ENCODE data around the gene PI4KA. TPM values are rescaled to one million over a fixed set of nuclear protein-coding genes. Genes with fewer than 3 reads are reported as not detected.

Gene PI4KA
- total and polyA plus RNA-seq, 2 experiments from 2014 or later = 17.1 to 38.1 TPM

DNA sequence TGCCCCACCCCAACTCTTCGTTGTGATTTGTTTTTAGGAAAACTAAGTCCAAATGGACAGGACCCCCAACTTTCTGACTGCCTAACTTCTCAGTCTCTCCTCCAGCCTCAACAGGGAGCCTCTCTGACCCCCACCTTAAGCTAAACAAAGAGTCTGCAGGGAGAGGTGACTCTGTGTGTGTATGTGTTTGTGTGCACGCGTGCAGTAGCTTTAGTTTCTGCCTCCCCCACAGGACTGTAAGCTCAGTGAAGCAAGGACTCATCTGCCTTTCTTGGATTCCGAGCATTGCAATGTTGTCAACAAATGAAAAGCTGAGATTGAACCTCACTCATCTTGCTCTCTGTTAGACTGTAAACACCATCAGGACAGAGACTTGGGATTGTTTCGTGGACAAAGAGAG lies 8.1 kb upstream of the PI4KA start:
- Histone ChIP-seq H3K36me3 (ENCODE audit: insufficient read depth) (no peaks in the 10 kb centered on the region), H3K9me2 (ENCODE audit: insufficient read depth) (no peaks in the 10 kb centered on the region), H3K4me1 (ENCODE audit: insufficient read depth) (no peaks in the 10 kb centered on the region), H3K4me3 (no peak overlapping the region), H3K4me2 (no peak overlapping the region), H3K79me2 (replicated peaks; ENCODE audit: insufficient read depth) (no peaks in the 10 kb centered on the region), H3K27me3 (ENCODE audit: insufficient read depth) (no peaks in the 10 kb centered on the region), H4K20me1 (replicated peaks; ENCODE audit: insufficient read depth) (no peaks in the 10 kb centered on the region), H3K27ac (ENCODE audit: low read depth) (no peak overlapping the region), H3F3A (replicated peaks; ENCODE audit: low read depth) (no peaks in the 10 kb centered on the region), H2AFZ (no peak overlapping the region)
- peaks cover 4% of the 10 kb centered on the region for H3K27me3 Mint-ChIP-seq (ENCODE audit: insufficient read depth, low read depth, poor library complexity)
- TF ChIP-seq STAT1 (IDR thresholded peaks at IDR 0.05; ENCODE audit: unreplicated experiment) (no peak), ZNF331 (CRISPR knock-in tag; IDR thresholded peaks at IDR 0.05; ENCODE audit: low read depth) (no peak)
- H3K4me3 Mint-ChIP-seq = no peak overlapping the region
- 0 out of 2 replicates have a peak overlapping the region, but pooled peaks have one; percentile 20 for H3K27ac Mint-ChIP-seq
- H3K9me3 Mint-ChIP-seq = no peaks in the 10 kb centered on the region
- peaks cover 4% of the 10 kb centered on the region; the same call in 1 of the 3 replicates for H3K4me1 Mint-ChIP-seq
- no peak for DNase-seq (ENCODE audit: low spot score)
- H3K36me3 Mint-ChIP-seq (ENCODE audit: low read depth) = no peaks in the 10 kb centered on the region
- no peak for ATAC-seq

DNA sequence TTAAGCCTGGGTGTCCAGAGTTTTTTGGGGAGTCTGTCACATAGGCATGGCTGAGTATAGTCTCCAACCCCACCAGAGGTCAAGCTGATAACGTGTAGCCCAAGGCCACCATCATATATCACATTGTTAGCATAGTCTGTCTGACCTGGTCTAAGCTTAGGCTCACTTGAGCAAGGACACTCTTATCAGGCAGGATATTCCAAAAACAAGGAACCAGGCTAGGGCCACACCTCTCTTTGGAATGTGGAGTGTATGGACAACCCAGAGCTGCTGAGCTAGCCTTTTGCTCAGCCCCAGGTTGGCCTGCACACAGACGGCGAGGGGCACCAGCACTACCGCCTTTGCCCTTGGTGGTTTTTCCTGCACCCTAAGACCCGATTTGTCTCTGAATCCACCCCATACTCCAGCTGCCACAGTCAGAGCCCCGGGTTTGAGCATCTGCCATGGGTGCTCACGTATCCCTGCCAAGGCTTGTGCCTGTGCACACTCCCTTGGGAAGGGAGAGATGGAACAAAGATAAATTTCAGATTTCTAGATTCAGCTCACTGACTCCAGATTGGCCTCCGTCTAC lies 7.3 kb upstream of the PI4KA start:
- no peak overlapping the region for H3K27ac Mint-ChIP-seq
- ATAC-seq = no peak
- H3K27ac ChIP-seq (ENCODE audit: low read depth) = no peak overlapping the region
- TF ChIP-seq POLR2AphosphoS5 (IDR thresholded peaks at IDR 0.05; ENCODE audit: low read depth) (no peak), EZH2phosphoT487 (IDR thresholded peaks at IDR 0.05; ENCODE audit: unreplicated experiment) (no peak), CREB1 (CRISPR knock-in tag; IDR thresholded peaks at IDR 0.05; ENCODE audit: low read depth) (no peak), STAT1 (IDR thresholded peaks at IDR 0.05; ENCODE audit: unreplicated experiment) (no peak), ZNF114 (CRISPR knock-in tag; IDR thresholded peaks at IDR 0.05) (no peak), EZH2 (IDR thresholded peaks at IDR 0.05; ENCODE audit: low read depth, unreplicated experiment) (no peak), ZNF331 (CRISPR knock-in tag; IDR thresholded peaks at IDR 0.05; ENCODE audit: low read depth) (no peak), NANOG (IDR thresholded peaks at IDR 0.05; ENCODE audit: borderline replicate concordance) (no peak)
- TF ChIP-seq, protein P1, sequence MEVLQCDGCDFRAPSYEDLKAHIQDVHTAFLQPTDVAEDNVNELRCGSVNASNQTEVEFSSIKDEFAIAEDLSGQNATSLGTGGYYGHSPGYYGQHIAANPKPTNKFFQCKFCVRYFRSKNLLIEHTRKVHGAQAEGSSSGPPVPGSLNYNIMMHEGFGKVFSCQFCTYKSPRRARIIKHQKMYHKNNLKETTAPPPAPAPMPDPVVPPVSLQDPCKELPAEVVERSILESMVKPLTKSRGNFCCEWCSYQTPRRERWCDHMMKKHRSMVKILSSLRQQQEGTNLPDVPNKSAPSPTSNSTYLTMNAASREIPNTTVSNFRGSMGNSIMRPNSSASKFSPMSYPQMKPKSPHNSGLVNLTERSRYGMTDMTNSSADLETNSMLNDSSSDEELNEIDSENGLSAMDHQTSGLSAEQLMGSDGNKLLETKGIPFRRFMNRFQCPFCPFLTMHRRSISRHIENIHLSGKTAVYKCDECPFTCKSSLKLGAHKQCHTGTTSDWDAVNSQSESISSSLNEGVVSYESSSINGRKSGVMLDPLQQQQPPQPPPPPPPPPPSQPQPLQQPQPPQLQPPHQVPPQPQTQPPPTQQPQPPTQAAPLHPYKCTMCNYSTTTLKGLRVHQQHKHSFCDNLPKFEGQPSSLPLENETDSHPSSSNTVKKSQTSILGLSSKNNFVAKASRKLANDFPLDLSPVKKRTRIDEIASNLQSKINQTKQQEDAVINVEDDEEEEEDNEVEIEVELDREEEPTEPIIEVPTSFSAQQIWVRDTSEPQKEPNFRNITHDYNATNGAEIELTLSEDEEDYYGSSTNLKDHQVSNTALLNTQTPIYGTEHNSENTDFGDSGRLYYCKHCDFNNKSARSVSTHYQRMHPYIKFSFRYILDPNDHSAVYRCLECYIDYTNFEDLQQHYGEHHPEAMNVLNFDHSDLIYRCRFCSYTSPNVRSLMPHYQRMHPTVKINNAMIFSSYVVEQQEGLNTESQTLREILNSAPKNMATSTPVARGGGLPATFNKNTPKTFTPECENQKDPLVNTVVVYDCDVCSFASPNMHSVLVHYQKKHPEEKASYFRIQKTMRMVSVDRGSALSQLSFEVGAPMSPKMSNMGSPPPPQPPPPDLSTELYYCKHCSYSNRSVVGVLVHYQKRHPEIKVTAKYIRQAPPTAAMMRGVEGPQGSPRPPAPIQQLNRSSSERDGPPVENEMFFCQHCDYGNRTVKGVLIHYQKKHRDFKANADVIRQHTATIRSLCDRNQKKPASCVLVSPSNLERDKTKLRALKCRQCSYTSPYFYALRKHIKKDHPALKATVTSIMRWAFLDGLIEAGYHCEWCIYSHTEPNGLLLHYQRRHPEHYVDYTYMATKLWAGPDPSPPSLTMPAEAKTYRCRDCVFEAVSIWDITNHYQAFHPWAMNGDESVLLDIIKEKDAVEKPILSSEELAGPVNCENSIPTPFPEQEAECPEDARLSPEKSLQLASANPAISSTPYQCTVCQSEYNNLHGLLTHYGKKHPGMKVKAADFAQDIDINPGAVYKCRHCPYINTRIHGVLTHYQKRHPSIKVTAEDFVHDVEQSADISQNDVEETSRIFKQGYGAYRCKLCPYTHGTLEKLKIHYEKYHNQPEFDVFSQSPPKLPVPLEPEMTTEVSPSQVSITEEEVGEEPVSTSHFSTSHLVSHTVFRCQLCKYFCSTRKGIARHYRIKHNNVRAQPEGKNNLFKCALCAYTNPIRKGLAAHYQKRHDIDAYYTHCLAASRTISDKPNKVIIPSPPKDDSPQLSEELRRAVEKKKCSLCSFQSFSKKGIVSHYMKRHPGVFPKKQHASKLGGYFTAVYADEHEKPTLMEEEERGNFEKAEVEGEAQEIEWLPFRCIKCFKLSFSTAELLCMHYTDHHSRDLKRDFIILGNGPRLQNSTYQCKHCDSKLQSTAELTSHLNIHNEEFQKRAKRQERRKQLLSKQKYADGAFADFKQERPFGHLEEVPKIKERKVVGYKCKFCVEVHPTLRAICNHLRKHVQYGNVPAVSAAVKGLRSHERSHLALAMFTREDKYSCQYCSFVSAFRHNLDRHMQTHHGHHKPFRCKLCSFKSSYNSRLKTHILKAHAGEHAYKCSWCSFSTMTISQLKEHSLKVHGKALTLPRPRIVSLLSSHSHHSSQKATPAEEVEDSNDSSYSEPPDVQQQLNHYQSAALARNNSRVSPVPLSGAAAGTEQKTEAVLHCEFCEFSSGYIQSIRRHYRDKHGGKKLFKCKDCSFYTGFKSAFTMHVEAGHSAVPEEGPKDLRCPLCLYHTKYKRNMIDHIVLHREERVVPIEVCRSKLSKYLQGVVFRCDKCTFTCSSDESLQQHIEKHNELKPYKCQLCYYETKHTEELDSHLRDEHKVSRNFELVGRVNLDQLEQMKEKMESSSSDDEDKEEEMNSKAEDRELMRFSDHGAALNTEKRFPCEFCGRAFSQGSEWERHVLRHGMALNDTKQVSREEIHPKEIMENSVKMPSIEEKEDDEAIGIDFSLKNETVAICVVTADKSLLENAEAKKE (CRISPR knock-in tag; IDR thresholded peaks at IDR 0.05) = no peak
- TF ChIP-seq, protein P2, sequence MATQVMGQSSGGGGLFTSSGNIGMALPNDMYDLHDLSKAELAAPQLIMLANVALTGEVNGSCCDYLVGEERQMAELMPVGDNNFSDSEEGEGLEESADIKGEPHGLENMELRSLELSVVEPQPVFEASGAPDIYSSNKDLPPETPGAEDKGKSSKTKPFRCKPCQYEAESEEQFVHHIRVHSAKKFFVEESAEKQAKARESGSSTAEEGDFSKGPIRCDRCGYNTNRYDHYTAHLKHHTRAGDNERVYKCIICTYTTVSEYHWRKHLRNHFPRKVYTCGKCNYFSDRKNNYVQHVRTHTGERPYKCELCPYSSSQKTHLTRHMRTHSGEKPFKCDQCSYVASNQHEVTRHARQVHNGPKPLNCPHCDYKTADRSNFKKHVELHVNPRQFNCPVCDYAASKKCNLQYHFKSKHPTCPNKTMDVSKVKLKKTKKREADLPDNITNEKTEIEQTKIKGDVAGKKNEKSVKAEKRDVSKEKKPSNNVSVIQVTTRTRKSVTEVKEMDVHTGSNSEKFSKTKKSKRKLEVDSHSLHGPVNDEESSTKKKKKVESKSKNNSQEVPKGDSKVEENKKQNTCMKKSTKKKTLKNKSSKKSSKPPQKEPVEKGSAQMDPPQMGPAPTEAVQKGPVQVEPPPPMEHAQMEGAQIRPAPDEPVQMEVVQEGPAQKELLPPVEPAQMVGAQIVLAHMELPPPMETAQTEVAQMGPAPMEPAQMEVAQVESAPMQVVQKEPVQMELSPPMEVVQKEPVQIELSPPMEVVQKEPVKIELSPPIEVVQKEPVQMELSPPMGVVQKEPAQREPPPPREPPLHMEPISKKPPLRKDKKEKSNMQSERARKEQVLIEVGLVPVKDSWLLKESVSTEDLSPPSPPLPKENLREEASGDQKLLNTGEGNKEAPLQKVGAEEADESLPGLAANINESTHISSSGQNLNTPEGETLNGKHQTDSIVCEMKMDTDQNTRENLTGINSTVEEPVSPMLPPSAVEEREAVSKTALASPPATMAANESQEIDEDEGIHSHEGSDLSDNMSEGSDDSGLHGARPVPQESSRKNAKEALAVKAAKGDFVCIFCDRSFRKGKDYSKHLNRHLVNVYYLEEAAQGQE (IDR thresholded peaks at IDR 0.05; ENCODE audit: unreplicated experiment) = no peak
- TF ChIP-seq, protein P3, sequence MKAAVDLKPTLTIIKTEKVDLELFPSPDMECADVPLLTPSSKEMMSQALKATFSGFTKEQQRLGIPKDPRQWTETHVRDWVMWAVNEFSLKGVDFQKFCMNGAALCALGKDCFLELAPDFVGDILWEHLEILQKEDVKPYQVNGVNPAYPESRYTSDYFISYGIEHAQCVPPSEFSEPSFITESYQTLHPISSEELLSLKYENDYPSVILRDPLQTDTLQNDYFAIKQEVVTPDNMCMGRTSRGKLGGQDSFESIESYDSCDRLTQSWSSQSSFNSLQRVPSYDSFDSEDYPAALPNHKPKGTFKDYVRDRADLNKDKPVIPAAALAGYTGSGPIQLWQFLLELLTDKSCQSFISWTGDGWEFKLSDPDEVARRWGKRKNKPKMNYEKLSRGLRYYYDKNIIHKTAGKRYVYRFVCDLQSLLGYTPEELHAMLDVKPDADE (IDR thresholded peaks at IDR 0.05) = no peak

More for the DNA sequence above, 7.3 kb upstream of the PI4KA start:
- Histone ChIP-seq H3K27me3 (ENCODE audit: insufficient read depth) (no peaks in the 10 kb centered on the region), H3K4me3 (no peak overlapping the region), H3K79me2 (replicated peaks; ENCODE audit: insufficient read depth) (no peaks in the 10 kb centered on the region), H4K20me1 (replicated peaks; ENCODE audit: insufficient read depth) (no peaks in the 10 kb centered on the region), H3K4me1 (ENCODE audit: insufficient read depth) (no peaks in the 10 kb centered on the region), H3K9me2 (ENCODE audit: insufficient read depth) (no peaks in the 10 kb centered on the region), H3F3A (replicated peaks; ENCODE audit: low read depth) (no peaks in the 10 kb centered on the region), H3K36me3 (ENCODE audit: insufficient read depth) (no peaks in the 10 kb centered on the region), H3K4me2 (no peak overlapping the region), H2AFZ (no peak overlapping the region)
- H3K9me3 Mint-ChIP-seq = no peaks in the 10 kb centered on the region
- H3K4me1 Mint-ChIP-seq = peaks cover 4% of the 10 kb centered on the region; the same call in 1 of the 3 replicates
- no peaks in the 10 kb centered on the region for H3K36me3 Mint-ChIP-seq (ENCODE audit: low read depth)
- no peak overlapping the region for H3K4me3 Mint-ChIP-seq
- DNase-seq (ENCODE audit: low spot score) = no peak
- peaks cover 4% of the 10 kb centered on the region for H3K27me3 Mint-ChIP-seq (ENCODE audit: insufficient read depth, low read depth, poor library complexity)
